ENCODE results near the gene VPS41.

VPS41 gene

DNA sequence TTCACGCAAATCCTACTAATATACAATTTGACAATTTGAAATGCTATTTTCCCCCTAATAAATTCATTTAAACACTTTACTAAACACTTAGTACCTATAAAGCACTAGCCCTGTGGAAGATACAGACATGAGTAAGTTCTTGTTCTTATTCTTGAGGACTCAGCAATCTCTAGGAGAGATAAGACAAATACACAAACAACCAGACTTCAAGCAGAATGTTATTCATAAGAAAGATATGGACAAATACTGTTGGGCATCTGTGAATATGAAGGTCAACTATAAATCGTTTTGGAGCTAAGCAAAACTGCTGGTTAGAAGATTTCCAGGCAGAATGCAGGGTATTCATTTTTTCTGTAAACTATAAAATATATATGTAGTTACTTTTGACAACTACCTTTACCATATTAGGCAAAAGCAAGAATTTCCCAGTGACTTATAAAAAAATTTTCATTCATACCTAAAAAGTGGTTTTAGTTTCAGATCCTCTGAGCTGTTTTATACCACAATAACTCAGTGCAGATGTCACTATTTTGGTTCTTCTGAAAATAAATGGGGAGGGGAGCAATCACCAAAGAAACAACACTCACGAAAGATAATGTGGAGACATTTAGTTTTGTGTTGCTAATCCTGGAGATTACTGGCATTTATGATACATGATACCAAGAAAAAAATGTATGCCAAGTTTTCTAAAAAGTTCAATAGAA lies 3.8 kb downstream of the VPS41 start:
- no peak for DNase-seq

GRCh38 chr7:38903057-38903456 lies 5.9 kb downstream of the VPS41 start:
- no peak for DNase-seq

DNA sequence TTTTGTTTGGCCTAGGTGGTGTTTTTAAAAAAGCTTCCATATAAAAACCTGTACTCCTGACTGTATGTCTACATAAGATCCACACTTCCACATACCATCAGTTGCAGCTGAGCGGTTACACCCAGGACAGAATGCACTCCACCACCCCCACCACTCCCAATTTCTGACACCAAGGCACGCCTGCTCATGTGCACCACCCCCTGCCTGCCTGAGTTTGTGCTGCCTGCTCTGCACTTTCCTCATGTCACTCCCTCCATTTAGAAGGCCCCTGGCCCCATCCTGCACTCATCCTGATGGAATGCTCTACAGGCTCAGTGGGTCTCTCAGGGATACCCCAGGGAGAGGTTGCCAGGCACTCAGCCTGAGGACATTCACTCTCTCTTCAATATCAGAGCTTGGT lies 6.5 kb downstream of the VPS41 start:
- DNase-seq = no peak

GRCh38 chr7:38893061-38893460 lies 15.9 kb downstream of the VPS41 start:
- DNase-seq = no peak

- DNase-seq = no peak
These were observed 18.4 kb downstream of the VPS41 start for GRCh38 chr7:38890597-38890996.

DNA sequence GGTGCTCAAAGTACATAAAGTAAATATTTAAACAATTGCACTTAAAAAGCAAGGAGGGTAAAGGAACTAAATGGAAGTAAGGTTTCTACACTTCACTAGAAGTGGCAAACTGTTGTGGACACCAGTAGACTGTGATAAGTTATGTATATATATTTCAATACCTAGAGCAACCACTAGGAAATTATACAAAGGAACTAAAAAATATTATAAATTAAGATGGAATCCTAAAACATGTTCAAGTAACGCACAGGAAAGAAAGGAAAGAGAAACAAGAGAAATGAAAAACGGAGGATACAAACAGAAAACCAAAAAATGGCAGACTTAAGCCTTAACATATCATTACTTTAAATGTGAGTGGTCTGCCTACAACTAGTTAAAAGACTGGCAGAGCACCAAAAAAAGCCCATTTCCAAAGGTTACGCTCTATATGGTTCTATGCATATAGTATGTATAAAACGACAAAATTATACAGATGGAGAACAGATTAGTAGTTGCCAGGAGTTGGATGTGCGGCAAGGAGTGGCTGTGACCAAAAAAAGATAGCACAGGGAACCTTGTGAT lies 19.0 kb downstream of the VPS41 start:
- DNase-seq = no peak

DNA sequence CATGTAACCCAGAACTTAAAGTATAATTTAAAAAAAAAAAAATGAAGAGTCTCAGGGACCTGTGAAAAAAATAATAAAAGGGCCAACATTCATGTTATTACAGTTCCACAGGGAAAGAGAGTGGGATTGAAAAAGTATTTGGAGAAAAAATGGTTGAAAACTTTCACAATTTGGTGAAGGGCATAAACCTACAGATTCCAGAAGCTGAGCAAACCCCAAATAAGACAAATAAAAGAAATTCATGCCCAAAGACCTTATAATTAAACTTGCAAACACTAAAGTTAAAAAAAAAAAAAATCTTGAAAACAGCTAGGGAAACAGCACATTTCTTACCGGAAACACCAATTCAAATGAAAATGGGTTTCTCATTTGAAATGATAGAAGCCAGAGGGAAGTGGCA lies 19.9 kb downstream of the VPS41 start:
- DNase-seq = no peak

GRCh38 chr7:38886265-38886664 lies 22.7 kb downstream of the VPS41 start:
- no peak for DNase-seq

DNA sequence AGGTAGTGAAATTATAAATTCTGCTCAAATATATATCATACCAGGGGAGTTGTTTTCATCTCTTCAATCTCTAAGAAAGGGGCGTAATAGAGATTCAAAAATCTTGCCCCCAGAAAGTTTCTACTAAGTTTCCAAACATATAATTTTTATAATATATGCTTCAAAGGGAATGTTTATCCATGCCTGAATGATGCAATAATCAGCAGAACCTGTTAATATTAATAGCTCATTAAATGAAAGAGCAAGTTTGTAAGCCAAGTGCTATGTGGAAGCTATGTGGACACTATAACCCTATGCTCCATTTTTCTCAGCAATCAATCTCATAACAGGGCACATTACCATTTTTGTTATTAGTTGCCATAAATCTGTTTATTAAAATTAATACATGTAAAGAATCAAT lies 25.3 kb downstream of the VPS41 start:
- DNase-seq = no peak

GRCh38 chr7:38881947-38882684 lies 26.9 kb downstream of the VPS41 start:
- no peak for DNase-seq

GRCh38 chr7:38881015-38881414 lies 28.0 kb downstream of the VPS41 start:
- DNase-seq = no peak

DNA sequence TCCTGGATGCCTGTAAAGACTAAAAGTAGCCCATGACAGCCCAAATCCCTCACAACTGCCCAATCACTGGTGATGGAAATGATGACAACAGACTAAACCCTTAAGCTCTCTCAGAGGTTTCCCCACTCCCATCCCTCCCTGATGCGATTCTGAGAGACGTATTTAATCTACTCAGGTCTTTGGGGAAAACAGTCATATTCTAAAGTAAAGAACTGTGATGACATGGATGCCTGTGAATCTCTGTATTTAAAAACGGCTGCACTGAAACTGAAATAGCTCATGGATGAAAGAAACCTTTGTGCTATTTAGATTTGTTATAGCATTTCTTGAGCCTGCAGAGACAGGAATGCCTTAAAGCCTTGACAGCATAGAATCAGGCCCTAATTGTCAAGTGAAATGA lies 28.5 kb downstream of the VPS41 start:
- no peak for DNase-seq

DNA sequence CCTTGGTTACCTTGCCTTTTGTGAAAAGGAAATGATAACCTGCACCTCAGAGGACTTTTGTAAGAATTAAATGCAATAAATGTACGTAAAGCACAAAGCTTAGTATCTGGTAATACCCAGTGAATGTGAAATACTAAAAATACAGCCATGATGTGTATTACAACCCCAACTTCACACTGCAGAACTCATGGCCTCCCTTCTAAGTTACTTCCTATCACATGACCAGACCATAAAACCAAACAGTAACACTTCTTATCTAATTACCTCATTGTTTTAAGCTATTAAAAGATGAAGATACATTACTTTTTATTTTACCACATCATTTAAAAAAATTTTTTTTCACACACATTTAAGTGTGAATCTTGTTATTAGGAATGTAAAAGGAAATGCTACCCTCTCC lies 29.0 kb downstream of the VPS41 start:
- no peak for DNase-seq

DNA sequence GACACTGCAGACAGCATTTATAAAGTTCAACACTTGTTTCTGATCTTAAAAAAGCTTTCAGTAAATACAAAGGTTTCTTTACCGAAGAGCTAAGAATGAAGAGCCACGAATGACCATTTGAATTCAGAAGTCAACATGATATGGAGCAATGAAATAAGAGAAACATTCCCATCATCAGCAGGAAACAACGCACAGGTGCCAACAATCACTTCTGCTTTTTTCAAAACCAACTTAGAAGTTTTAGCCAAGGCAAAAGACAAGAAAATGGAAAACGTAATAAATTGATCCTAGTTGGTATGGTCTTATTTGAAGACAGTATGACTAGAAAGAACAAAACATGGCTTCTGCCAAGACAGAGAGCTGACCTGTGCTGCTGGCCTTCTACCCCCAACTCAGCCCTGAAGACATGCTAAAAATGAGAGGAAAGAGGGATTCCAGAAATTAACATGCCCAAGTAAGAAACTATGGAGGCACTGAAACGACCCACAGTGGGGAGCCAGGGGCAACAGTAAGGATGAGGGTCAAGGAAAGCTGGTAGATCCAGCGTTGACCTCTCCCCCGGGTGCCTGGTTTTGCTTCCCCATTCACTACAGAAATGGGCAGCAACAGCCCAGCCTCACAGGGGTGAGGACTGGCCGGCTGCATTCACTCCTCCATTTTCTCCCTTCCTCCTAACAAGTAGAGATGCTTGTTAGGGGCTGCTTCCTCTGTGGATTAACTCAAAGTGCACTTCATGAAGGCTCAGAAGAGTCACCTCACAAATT lies 30.1 kb downstream of the VPS41 start:
- DNase-seq = no peak

- no peak for DNase-seq
These were observed 35.6 kb downstream of the VPS41 start for GRCh38 chr7:38873433-38873832.

DNA sequence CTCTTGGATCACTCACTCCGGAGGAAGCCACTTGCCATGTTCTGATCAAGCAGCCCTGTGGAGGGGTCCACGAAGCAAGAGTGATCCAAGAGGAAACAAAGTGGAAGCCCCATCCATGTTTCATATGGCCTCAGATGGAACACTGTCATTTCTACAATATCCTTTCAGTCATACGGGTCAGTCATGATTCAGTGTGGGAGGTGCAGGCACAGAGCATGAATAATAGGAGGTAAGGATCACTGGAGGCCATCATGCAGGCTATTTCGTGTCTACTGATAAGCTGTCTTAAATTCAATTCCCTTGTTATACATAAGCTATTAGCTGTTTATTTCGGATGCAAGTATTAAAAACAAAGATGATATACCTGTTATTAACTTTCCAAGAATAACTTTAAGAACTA lies 36.8 kb downstream of the VPS41 start:
- DNase-seq = no peak

- no peak for DNase-seq
These were observed 38.8 kb downstream of the VPS41 start for GRCh38 chr7:38870147-38870546.

DNA sequence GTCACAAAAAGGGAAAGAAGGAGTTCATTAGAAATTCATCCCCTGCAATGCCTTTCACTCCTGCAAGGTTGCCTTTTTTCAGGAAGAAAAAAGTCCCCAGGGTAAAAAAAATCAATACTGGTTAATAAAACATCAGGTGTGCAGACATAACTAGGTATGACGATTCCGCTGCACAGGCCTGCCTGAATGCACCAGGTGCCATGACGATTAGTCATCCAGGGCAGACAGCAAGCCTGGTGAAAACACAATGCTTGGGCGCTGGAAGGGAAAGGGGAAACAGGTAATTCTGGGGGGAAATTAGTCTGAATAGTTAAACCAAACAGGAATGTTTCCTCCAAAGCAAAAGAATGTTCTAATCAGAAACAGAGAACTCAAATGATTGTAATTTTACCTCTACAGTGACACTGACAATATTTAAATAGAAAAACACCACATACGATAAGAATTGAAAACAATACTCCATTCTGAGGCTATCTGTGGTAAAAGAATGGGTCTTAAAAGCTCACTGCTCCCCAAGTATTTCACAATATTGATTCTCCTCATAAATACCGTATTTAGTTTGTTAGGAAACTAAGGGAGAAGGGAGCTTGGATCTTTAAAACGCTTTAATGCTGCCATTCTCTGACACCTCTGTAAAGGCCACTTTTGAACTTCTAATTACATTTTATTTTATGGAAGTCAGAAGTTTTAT lies 45.2 kb downstream of the VPS41 start:
- peak; percentile 71 to 72 for DNase-seq

DNA sequence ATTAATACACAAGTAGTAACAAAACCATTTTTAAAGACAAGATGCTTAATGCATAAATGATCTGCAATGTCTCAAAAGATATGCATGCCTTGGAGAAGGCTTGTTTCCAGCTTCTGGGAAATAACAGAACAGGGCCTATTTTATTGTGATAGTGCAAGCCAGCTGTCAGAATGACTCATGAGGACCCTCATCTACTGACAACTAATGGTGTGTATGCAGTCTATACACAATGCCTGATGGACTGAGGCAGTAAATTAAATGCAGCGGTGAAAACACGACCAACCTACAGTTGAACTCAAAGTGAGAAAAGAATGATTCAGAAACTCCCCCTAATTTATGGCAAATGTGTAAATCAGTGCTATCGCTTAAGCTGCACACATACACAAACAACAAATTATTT lies 46.3 kb downstream of the VPS41 start:
- peak; percentile 16 to 53 for DNase-seq

- peak; percentile 4 to 23 for DNase-seq
These were observed 50.6 kb downstream of the VPS41 start for GRCh38 chr7:38858259-38858884.

GRCh38 chr7:38855867-38856266 lies 53.1 kb downstream of the VPS41 start:
- DNase-seq = no peak

GRCh38 chr7:38855386-38855785 lies 53.6 kb downstream of the VPS41 start:
- no peak for DNase-seq

Data from SHP77 (cell line).